ENCODE data around the gene APOOL.

The APOOL gene

DNA sequence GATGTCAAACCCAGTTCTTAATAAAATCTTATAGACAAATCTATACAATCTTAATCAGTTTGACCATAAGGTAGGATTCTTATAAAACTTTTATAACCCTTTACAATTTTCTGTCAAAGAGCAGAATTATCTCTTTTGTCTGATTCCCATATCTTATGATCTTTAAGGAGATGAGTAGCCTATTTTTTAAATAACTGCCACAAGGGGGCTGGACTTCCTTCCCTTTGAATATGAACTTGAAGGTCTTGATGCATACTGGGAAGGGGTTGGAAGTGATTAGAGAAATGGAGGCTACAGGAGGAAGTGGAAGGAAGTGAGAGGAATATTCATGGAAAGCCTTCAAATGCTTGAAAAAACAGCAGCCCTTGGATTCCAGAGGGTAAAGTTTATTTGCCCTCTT lies 111.1 kb downstream of the APOOL start (continued):
- TF ChIP-seq ZNF510 (tag by site-specific recombination; IDR thresholded peaks at IDR 0.05; ENCODE audit: insufficient replicate concordance) = no peak
- no peak for TF ChIP-seq ZNF768 (tag by site-specific recombination; IDR thresholded peaks at IDR 0.05)

DNA sequence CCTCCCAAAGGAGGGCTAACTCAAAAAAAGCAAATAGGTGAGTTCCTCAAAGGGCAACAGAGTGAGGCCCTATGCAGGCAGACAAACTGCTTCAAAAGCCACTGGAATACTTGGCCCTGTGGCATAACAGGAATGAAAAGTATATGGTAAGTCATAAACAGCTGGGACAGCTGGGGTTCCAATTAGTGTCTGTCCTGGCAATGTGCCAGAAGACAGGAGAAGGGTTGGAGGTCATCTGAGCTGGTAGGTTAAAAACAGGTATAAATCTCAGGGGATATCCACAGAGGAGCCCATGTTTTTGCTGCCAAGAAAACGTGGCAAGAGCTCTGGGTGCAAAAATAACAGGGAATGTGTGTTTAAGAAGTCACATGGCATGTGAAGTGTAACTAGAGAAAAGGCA lies 111.6 kb downstream of the APOOL start:
- ChIA-PET POLR2A (no interaction called here), CTCF (no interaction called here)
- Histone ChIP-seq H3K27ac (ENCODE audit: extremely low read depth, low read depth, low read length) (no peak overlapping the region), H3K36me3 (ENCODE audit: control insufficient read depth in 2 of 2, insufficient read depth in 1 of 2, low read length in 2 of 2) (no peaks in the 10 kb centered on the region), H3K4me1 (ENCODE audit: control insufficient read depth, insufficient read depth, low read length) (no peaks in the 10 kb centered on the region), H3K4me3 (ENCODE audit: low read depth, low read length) (no peak overlapping the region), H3K9me3 (ENCODE audit: control insufficient read depth, insufficient read depth, low read depth, low read length) (no peaks in the 10 kb centered on the region)
- no peak for TF ChIP-seq GLIS1 (tag by site-specific recombination; IDR thresholded peaks at IDR 0.05)

DNA sequence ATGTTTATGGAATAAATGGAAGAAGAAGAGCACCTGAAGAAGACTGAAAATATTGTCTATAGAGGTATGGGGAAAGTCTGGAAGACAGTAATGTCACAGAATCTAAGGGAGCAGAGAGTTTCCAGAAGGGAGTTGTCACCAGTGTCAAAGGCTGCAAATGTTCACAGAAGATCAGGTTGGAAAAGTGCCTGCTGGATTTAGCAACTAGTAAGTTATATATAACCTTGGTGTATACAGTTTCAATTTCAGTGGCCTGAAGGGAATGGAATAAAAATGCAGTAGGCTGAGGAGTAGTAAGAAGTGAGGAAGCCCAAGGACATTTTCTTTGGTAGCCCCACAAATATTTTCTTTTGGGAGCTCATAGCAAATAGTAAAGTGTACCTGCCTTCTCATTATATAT lies 132.7 kb downstream of the APOOL start:
- H3K27ac ChIP-seq (ENCODE audit: extremely low read depth, low read depth, low read length) = no peak overlapping the region
- no peaks in the 10 kb centered on the region for H3K36me3 ChIP-seq (ENCODE audit: control insufficient read depth in 2 of 2, insufficient read depth in 1 of 2, low read length in 2 of 2)
- TF ChIP-seq, protein P1, sequence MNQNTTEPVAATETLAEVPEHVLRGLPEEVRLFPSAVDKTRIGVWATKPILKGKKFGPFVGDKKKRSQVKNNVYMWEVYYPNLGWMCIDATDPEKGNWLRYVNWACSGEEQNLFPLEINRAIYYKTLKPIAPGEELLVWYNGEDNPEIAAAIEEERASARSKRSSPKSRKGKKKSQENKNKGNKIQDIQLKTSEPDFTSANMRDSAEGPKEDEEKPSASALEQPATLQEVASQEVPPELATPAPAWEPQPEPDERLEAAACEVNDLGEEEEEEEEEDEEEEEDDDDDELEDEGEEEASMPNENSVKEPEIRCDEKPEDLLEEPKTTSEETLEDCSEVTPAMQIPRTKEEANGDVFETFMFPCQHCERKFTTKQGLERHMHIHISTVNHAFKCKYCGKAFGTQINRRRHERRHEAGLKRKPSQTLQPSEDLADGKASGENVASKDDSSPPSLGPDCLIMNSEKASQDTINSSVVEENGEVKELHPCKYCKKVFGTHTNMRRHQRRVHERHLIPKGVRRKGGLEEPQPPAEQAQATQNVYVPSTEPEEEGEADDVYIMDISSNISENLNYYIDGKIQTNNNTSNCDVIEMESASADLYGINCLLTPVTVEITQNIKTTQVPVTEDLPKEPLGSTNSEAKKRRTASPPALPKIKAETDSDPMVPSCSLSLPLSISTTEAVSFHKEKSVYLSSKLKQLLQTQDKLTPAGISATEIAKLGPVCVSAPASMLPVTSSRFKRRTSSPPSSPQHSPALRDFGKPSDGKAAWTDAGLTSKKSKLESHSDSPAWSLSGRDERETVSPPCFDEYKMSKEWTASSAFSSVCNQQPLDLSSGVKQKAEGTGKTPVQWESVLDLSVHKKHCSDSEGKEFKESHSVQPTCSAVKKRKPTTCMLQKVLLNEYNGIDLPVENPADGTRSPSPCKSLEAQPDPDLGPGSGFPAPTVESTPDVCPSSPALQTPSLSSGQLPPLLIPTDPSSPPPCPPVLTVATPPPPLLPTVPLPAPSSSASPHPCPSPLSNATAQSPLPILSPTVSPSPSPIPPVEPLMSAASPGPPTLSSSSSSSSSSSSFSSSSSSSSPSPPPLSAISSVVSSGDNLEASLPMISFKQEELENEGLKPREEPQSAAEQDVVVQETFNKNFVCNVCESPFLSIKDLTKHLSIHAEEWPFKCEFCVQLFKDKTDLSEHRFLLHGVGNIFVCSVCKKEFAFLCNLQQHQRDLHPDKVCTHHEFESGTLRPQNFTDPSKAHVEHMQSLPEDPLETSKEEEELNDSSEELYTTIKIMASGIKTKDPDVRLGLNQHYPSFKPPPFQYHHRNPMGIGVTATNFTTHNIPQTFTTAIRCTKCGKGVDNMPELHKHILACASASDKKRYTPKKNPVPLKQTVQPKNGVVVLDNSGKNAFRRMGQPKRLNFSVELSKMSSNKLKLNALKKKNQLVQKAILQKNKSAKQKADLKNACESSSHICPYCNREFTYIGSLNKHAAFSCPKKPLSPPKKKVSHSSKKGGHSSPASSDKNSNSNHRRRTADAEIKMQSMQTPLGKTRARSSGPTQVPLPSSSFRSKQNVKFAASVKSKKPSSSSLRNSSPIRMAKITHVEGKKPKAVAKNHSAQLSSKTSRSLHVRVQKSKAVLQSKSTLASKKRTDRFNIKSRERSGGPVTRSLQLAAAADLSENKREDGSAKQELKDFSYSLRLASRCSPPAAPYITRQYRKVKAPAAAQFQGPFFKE (tag by site-specific recombination; IDR thresholded peaks at IDR 0.05; ENCODE audit: borderline replicate concordance) = no peak
- TF ChIP-seq ZNF624 (tag by site-specific recombination; IDR thresholded peaks at IDR 0.05) = no peak
- TF ChIP-seq, protein P2, sequence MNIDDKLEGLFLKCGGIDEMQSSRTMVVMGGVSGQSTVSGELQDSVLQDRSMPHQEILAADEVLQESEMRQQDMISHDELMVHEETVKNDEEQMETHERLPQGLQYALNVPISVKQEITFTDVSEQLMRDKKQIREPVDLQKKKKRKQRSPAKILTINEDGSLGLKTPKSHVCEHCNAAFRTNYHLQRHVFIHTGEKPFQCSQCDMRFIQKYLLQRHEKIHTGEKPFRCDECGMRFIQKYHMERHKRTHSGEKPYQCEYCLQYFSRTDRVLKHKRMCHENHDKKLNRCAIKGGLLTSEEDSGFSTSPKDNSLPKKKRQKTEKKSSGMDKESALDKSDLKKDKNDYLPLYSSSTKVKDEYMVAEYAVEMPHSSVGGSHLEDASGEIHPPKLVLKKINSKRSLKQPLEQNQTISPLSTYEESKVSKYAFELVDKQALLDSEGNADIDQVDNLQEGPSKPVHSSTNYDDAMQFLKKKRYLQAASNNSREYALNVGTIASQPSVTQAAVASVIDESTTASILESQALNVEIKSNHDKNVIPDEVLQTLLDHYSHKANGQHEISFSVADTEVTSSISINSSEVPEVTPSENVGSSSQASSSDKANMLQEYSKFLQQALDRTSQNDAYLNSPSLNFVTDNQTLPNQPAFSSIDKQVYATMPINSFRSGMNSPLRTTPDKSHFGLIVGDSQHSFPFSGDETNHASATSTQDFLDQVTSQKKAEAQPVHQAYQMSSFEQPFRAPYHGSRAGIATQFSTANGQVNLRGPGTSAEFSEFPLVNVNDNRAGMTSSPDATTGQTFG (tag by site-specific recombination; IDR thresholded peaks at IDR 0.05; ENCODE audit: borderline replicate concordance) = no peak
- TF ChIP-seq ZNF521 (tag by site-specific recombination; IDR thresholded peaks at IDR 0.05) = no peak
- TF ChIP-seq ZNF501 (tag by site-specific recombination; IDR thresholded peaks at IDR 0.05) = no peak
- TF ChIP-seq ZNF16 (tag by site-specific recombination; IDR thresholded peaks at IDR 0.05; ENCODE audit: low read depth) = no peak
- no peak for TF ChIP-seq ZNF19 (tag by site-specific recombination; IDR thresholded peaks at IDR 0.05; ENCODE audit: low read depth)
- no peak for TF ChIP-seq ZNF677 (tag by site-specific recombination; IDR thresholded peaks at IDR 0.05)
- TF ChIP-seq, protein P3, sequence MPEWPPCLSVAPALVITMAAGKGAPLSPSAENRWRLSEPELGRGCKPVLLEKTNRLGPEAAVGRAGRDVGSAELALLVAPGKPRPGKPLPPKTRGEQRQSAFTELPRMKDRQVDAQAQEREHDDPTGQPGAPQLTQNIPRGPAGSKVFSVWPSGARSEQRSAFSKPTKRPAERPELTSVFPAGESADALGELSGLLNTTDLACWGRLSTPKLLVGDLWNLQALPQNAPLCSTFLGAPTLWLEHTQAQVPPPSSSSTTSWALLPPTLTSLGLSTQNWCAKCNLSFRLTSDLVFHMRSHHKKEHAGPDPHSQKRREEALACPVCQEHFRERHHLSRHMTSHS (tag by site-specific recombination; IDR thresholded peaks at IDR 0.05) = no peak
- TF ChIP-seq ZBTB48 (tag by site-specific recombination; IDR thresholded peaks at IDR 0.05) = no peak
- TF ChIP-seq, protein P4, sequence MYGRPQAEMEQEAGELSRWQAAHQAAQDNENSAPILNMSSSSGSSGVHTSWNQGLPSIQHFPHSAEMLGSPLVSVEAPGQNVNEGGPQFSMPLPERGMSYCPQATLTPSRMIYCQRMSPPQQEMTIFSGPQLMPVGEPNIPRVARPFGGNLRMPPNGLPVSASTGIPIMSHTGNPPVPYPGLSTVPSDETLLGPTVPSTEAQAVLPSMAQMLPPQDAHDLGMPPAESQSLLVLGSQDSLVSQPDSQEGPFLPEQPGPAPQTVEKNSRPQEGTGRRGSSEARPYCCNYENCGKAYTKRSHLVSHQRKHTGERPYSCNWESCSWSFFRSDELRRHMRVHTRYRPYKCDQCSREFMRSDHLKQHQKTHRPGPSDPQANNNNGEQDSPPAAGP (tag by site-specific recombination; IDR thresholded peaks at IDR 0.05) = no peak
- TF ChIP-seq ZNF366 (tag by site-specific recombination; conservative IDR thresholded peaks at IDR 0.05) = no peak
- no peak for TF ChIP-seq ZNF837 (tag by site-specific recombination; IDR thresholded peaks at IDR 0.05)
- TF ChIP-seq FEZF1 (tag by site-specific recombination; IDR thresholded peaks at IDR 0.05) = no peak
- TF ChIP-seq ZNF660 (tag by site-specific recombination; IDR thresholded peaks at IDR 0.05) = no peak
- no peak for TF ChIP-seq SP7 (tag by site-specific recombination; IDR thresholded peaks at IDR 0.05)
- no peak for TF ChIP-seq ZNF23 (tag by site-specific recombination; IDR thresholded peaks at IDR 0.05; ENCODE audit: borderline replicate concordance)
- no peak for TF ChIP-seq ZNF561 (tag by site-specific recombination; IDR thresholded peaks at IDR 0.05; ENCODE audit: borderline replicate concordance)
- no peak for TF ChIP-seq ZSCAN23 (tag by site-specific recombination; IDR thresholded peaks at IDR 0.05)
- TF ChIP-seq KLF1 (tag by site-specific recombination; IDR thresholded peaks at IDR 0.05) = no peak
- ChIA-PET POLR2A (no interaction called here), CTCF (no interaction called here)
- no peaks in the 10 kb centered on the region for H3K4me1 ChIP-seq (ENCODE audit: control insufficient read depth, insufficient read depth, low read length)
- peaks cover 2% of the 10 kb centered on the region; the same call in 1 of the 2 replicates for H3K9me3 ChIP-seq (ENCODE audit: control insufficient read depth, insufficient read depth, low read depth, low read length)
- no peak overlapping the region for H3K4me3 ChIP-seq (ENCODE audit: low read depth, low read length)

Measured in HEK293 (cell line).